Ishikawa (cell line): ENCODE measurements around the gene MAP3K15.

Experiments used
- CEBPB ChIP-seq: IDR thresholded peaks from 2 replicates; pipeline ENCODE4 v1.6.1; 2012
- CREB1 ChIP-seq: IDR thresholded peaks from 2 replicates; pipeline ENCODE4 v1.6.1; 2012; ENCODE audit warnings: low read depth
- EGR1 ChIP-seq: IDR thresholded peaks from 2 replicates; pipeline ENCODE4 v1.6.1; 2012
- EP300 ChIP-seq: IDR thresholded peaks from 2 replicates; pipeline ENCODE4 v1.6.1; 2012; ENCODE audit warnings: borderline replicate concordance
- FOXM1 ChIP-seq: IDR thresholded peaks from 2 replicates; pipeline ENCODE4 v1.6.1; 2012; ENCODE audit warnings: low read depth, borderline replicate concordance
- NFIC ChIP-seq: IDR thresholded peaks from 2 replicates; pipeline ENCODE4 v1.6.1; 2012
- RAD21 ChIP-seq: IDR thresholded peaks from 2 replicates; pipeline ENCODE4 v1.6.1; 2012; ENCODE audit warnings: low read depth
- REST ChIP-seq: IDR thresholded peaks from 2 replicates; pipeline ENCODE4 v1.6.1; 2012; ENCODE audit warnings: low read depth, mild to moderate bottlenecking
- TAF1 ChIP-seq: IDR thresholded peaks from 2 replicates; pipeline ENCODE4 v1.6.1; 2012; ENCODE audit warnings: low read depth, mild to moderate bottlenecking
- TCF12 ChIP-seq: IDR thresholded peaks from 2 replicates; pipeline ENCODE4 v1.6.1; 2012; ENCODE audit warnings: low read depth
- TEAD4 ChIP-seq: IDR thresholded peaks from 2 replicates; pipeline ENCODE4 v1.6.1; 2012
- USF1 ChIP-seq: IDR thresholded peaks from 2 replicates; pipeline ENCODE4 v1.6.1; 2012
- YY1 ChIP-seq: IDR thresholded peaks from 2 replicates; pipeline ENCODE4 v1.6.1; 2012; ENCODE audit warnings: low read depth
- ZBTB7A ChIP-seq: IDR thresholded peaks from 2 replicates; pipeline ENCODE4 v1.6.1; 2012; ENCODE audit warnings: low read depth
- TF ChIP-seq, protein P1 (sequence below): IDR thresholded peaks from 2 replicates; pipeline ENCODE4 v1.6.1; 2012

Gene MAP3K15

GRCh38 chrX:19386679-19387078 lies 128.6 kb downstream of the MAP3K15 start:
- no peak for TF ChIP-seq EP300
- TF ChIP-seq EGR1: no peak

DNA sequence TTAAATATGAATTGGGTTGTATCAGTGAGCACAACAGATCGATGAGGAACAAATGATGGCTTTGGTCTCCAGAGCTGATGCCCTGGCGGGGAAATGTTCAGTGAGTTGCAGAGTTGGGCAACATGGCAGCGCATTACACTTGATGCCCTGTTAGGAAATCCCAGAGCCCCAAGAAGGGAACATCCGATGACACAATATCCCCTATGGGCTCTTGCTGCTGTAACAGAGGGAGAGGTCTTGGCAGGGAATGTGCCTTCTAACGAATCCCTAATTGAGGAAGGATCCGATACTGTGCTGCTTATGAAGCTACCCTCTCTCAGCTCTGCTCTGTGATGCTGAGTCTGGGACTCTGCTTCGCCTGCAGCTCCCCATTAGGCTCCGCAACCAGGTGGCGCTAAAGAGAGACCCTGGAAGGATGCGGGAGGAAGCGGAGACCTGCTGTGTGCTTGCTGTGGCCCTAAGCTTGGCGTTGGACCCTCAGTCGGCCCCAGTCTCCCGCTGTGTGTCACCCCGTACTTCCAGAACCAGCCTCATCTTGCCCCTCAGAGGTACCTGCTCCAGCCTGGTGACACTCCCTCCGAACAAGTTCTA lies 132.7 kb downstream of the MAP3K15 start:
- TF ChIP-seq RAD21 (peak; percentile 47), CREB1 (no peak)

GRCh38 chrX:19381326-19381725 lies 134.0 kb downstream of the MAP3K15 start:
- no peak for TF ChIP-seq CEBPB
- TF ChIP-seq TCF12: no peak
- no peak for TF ChIP-seq TEAD4
- TF ChIP-seq TAF1: no peak
- no peak for TF ChIP-seq EGR1
- TF ChIP-seq RAD21: no peak
- no peak for TF ChIP-seq YY1
- TF ChIP-seq NFIC: no peak
- TF ChIP-seq, protein P1, sequence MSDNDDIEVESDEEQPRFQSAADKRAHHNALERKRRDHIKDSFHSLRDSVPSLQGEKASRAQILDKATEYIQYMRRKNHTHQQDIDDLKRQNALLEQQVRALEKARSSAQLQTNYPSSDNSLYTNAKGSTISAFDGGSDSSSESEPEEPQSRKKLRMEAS: no peak
- TF ChIP-seq FOXM1: no peak

GRCh38 chrX:19377799-19378198 lies 137.5 kb downstream of the MAP3K15 start:
- TF ChIP-seq TAF1: no peak
- TF ChIP-seq EP300: no peak
- no peak for TF ChIP-seq TCF12
- TF ChIP-seq USF1: no peak
- TF ChIP-seq REST: no peak
- TF ChIP-seq CREB1: no peak
- no peak for TF ChIP-seq ZBTB7A
- TF ChIP-seq, protein P1: no peak
- TF ChIP-seq TEAD4: no peak
- no peak for TF ChIP-seq EGR1
- TF ChIP-seq RAD21: no peak
- no peak for TF ChIP-seq CEBPB
- TF ChIP-seq NFIC: no peak

- TF ChIP-seq EP300: no peak
- no peak for TF ChIP-seq RAD21
- no peak for TF ChIP-seq USF1
- TF ChIP-seq NFIC: no peak
- no peak for TF ChIP-seq CREB1
- no peak for TF ChIP-seq YY1
- no peak for TF ChIP-seq CEBPB
- no peak for TF ChIP-seq EGR1
- TF ChIP-seq TCF12: no peak
- TF ChIP-seq, protein P1: no peak
- TF ChIP-seq ZBTB7A: no peak
- TF ChIP-seq TAF1: no peak
- no peak for TF ChIP-seq REST
- no peak for TF ChIP-seq FOXM1
- no peak for TF ChIP-seq TEAD4
Observed at GRCh38 chrX:19375546-19375945, 139.8 kb downstream of the MAP3K15 start.

DNA sequence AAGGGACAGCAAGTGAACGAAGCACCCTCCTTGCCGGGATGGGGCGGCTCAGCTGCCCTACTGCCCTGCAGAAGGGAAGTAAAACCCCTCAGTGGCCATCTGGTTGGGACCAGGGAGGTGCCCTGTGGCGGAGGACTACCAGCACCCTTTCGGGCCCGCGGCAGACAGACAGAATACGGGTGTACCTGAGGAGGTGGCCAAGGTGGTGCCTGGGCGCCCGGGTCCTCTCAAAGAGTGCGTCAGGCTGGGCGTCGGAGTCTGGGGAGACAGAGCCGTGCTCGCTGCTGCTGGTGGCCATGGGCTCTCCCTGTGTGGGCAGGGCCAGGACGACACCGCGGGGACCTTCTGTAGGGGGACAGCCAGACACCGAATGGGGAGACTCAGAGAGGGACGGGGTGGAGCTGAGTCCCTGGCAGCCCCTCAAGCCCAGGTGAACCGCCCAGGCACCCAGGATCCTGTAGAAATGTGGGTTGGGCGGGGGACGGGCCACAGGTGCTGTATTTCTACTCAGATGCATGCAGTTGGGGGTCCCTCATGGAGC lies 141.9 kb downstream of the MAP3K15 start:
- no peak for TF ChIP-seq EGR1
- TF ChIP-seq FOXM1: no peak
- TF ChIP-seq TEAD4: no peak
- no peak for TF ChIP-seq TAF1
- no peak for TF ChIP-seq TCF12
- no peak for TF ChIP-seq ZBTB7A
- TF ChIP-seq CREB1: no peak
- no peak for TF ChIP-seq USF1
- no peak for TF ChIP-seq EP300
- TF ChIP-seq CEBPB: no peak
- TF ChIP-seq, protein P1: no peak
- TF ChIP-seq NFIC: no peak
- TF ChIP-seq REST: no peak
- TF ChIP-seq RAD21: no peak
- TF ChIP-seq YY1: no peak
